ENCODE results near the gene RYR2. TPM values are rescaled to one million over a fixed set of nuclear protein-coding genes. Genes with fewer than 3 reads are reported as not detected.

RYR2 gene
- total and polyA plus RNA-seq, 9 of the 15 experiments (the other 6 are each of a cell fraction or from before 2014, with no cell fraction given), result 0.03 to 0.42 (median 0.14) TPM

DNA sequence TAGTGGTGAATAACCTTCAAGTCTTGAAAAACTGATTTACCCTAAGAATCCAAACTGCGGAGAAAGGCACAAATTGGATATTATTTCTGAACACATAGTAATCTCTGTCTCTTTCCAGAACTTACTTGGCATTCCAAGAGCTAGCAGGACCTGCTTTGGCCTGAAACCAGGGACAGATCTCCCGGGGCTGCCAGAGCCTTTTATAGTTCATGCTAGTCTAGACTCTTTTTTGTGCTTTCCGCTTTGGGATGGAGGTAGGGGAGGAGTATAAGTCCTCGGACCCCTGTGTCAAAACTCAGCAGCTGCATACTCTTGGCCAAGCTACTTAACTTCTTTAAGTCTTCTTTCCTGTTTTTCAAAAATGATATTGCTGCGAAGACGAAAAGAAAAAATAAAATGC is 3.8 kb upstream of the RYR2 start:
- Histone ChIP-seq H3K9me1 (ENCODE audit: control insufficient read depth, insufficient read depth, low read length) (no peaks in the 10 kb centered on the region), H2AFZ (ENCODE audit: low read depth, low read length) (no peak overlapping the region), H3K4me2 (ENCODE audit: insufficient read depth, low read length) (no peak overlapping the region), H3K36me3 (ENCODE audit: control insufficient read depth, insufficient read depth, low read length) (no peaks in the 10 kb centered on the region), H3K4me1 (replicated peaks in 1 of 2; ENCODE audit: control insufficient read depth in 2 of 2, insufficient read depth in 2 of 2, low read length in 2 of 2) (no peaks in the 10 kb centered on the region), H3K79me2 (ENCODE audit: control insufficient read depth, insufficient read depth, low read length) (no peaks in the 10 kb centered on the region), H3K27me3 (ENCODE audit: control insufficient read depth in 2 of 2, insufficient read depth in 2 of 2, low read length in 2 of 2) (peaks cover 3 to 8% of the 10 kb centered on the region in 2 experiments; a peak in 2 of 5 replicates), H3K9ac (ENCODE audit: insufficient read depth in 1 of 2, low read depth in 2 of 2, low read length in 2 of 2) (no peak overlapping the region), H3K27ac (ENCODE audit: extremely low read depth, low read depth, low read length) (no peak overlapping the region), H4K20me1 (replicated peaks; ENCODE audit: control insufficient read depth, insufficient read depth, low read length) (no peaks in the 10 kb centered on the region), H3K9me3 (replicated peaks; ENCODE audit: control insufficient read depth, insufficient read depth, low read depth, low read length) (no peaks in the 10 kb centered on the region), H3K4me3 (no peak overlapping the region)
- TF ChIP-seq, protein P1, sequence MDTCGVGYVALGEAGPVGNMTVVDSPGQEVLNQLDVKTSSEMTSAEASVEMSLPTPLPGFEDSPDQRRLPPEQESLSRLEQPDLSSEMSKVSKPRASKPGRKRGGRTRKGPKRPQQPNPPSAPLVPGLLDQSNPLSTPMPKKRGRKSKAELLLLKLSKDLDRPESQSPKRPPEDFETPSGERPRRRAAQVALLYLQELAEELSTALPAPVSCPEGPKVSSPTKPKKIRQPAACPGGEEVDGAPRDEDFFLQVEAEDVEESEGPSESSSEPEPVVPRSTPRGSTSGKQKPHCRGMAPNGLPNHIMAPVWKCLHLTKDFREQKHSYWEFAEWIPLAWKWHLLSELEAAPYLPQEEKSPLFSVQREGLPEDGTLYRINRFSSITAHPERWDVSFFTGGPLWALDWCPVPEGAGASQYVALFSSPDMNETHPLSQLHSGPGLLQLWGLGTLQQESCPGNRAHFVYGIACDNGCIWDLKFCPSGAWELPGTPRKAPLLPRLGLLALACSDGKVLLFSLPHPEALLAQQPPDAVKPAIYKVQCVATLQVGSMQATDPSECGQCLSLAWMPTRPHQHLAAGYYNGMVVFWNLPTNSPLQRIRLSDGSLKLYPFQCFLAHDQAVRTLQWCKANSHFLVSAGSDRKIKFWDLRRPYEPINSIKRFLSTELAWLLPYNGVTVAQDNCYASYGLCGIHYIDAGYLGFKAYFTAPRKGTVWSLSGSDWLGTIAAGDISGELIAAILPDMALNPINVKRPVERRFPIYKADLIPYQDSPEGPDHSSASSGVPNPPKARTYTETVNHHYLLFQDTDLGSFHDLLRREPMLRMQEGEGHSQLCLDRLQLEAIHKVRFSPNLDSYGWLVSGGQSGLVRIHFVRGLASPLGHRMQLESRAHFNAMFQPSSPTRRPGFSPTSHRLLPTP (IDR thresholded peaks at IDR 0.05; ENCODE audit: borderline replicate concordance, extremely low read depth, insufficient read length), result no peak
- TF ChIP-seq HNRNPL (IDR thresholded peaks at IDR 0.05; ENCODE audit: low read depth, low read length) (no peak), GABPB2 (CRISPR knock-in tag; conservative IDR thresholded peaks at IDR 0.05) (no peak), E2F3 (CRISPR knock-in tag; IDR thresholded peaks at IDR 0.05) (no peak), CHCHD3 (CRISPR knock-in tag; IDR thresholded peaks at IDR 0.05) (no peak), ZBTB43 (CRISPR knock-in tag; IDR thresholded peaks at IDR 0.05) (no peak)
- BruUV-seq (replicated peaks), result no TSS peak
- 1% methylated on average over 6 of the region's 6 CpGs for WGBS (ENCODE audit: insufficient coverage, low coverage, missing lambda C conversion rate)
- intact Hi-C loops (cut with micrococcal nuclease), result no loop called here
- ChIA-PET POLR2A (interaction anchor here (1.0 kb wide), 1 partner anchor 15 kb away, joined by 3 read pairs; no protein-coding TSS in a partner anchor), CTCF (ENCODE audit: low intra/inter-chr PET ratio) (no interaction called here)
- no peak for ATAC-seq
- in situ Hi-C loops (cut with MboI), result no loop called here
- FAIRE-seq, result no peak
- DNase-seq (ENCODE audit: extremely low read depth in 1 of 4, low spot score in 3 of 4), result no peak
